Cerebellar nuclear complex (tissue), 1 donor: Measurements from ENCODE around the gene FILIP1.

Experiments
- DNase-seq, 2 experiments: peaks; one replicate each; lab custom pipeline; 2025; lab: John Stamatoyannopoulos, UW

The FILIP1 gene

DNA sequence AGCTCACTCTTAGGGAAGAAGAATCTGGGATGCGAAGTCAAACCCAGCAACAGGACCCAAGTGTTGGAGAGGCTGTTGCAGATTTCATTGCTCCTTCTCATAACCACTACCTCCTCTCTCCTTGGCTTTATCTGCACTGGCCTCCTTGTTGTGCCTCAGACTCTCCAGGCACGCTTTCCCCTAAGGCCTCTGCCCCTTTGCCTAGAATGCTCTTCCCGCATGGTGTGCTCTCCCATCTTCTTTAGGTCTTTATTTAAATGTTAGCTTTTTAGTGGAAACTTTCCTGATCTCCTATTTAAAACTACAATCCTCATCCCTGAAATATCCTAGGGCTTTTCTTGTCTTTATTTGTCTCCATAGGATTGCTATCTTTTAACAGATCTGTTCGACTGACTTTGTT lies 114.1 kb downstream of the FILIP1 start:
- no peak for DNase-seq

DNA sequence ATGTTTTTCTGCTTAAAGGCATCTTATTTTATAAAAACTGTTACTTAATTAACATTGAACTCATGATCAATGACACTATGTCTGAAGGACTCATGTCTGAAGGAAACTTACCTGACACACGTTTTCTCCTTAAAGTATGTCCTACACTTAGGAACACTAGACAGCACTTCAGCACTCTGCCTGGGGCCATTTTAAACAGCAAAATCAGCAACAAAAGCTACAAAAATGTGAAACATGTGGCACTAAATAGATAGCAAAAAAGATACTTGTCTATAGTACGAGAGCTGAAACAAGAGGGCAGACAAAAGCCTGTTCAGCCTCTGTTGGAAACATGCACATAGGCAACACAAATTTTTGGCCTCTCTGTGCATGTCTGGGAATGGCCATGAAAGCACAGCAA lies 115.5 kb downstream of the FILIP1 start:
- no peak for DNase-seq

DNA sequence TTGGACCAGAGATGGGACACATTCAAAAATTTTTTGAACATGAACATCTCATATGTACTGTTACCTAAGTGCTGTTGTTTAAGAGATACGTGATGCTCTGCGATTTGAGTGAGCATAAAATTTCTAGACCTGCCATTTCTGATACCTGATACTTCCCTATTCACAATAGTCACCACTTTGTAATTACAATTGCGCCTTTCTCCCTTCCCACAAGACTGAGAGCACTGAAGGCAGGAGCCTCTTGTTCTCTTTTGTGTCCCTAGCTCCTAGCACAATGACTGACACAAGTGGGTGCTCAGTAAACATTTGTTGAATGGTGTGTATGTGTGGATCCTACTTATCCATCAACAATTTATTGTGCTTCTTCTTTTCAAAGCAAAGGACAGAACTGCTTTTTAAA lies 116.2 kb downstream of the FILIP1 start:
- DNase-seq = no peak

DNA sequence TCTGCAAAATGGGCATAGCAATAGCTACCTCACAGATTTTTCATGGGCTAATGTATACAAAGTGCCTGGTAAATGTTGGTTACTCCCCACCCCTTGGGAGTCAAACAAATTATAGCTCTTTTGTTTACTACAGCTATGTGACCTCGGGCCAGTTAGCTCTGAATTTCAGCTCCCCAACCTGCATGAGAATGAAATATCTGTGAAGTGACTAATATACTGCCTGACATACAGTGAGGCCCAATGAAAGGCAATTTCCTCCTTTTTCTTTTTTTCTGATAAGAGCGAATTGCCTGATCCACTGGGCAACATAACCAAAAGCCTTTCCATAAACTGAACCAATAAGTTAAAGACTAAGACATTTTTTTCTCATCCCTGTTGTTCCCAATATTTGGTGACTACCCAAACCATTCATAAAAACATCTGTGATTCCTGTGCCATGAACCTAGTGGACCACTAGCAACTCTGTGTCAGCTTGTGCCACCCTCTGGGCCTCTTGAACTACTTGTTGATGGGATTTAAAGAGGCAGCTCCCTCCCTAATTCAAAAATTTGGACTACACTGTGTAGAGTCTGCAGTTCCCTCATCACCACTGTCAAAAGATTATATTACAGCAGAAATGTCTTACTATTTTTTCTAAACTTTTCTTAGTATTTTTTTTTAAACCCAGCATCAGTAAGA lies 117.1 kb downstream of the FILIP1 start:
- no peak for DNase-seq

DNA sequence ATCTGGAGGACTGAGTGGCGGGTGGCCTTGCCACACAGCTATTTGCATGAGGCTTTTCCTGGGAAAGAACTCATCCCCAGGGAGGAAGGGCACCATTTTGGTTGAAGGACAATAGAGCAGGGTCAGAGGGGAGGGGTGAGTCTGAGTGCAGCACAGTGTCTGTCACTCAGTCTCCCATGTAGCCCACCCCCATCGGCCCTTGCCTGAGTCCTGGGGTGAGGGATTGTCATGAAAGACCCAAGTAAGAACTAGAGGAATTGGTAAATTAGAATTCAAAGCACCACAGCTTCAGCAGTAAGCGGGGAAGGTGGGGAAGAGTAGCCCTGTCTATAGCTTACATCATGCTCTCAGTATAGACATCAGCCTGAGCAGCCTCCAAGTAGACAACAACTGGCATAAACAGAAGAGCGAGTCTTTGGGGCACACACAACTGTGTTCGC lies 118.6 kb downstream of the FILIP1 start:
- no peak for DNase-seq

DNA sequence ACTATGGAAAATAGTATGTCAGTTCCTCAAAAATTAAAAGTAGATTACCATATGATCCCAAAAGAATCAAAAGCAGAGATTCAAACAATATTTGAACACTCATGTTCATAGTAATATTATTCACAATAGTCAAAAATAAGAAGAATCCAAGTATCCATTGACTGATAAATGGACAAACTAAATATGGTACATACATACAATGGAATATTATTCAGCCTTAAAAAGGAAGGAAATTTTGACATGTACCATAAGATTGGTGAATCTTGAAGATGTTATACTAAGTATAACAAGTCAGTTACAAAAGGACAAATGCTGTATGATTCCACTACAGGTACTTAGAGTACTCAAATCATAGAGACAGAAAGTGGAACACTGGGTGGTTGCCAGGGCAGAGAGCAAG lies 120.7 kb downstream of the FILIP1 start:
- DNase-seq = no peak

DNA sequence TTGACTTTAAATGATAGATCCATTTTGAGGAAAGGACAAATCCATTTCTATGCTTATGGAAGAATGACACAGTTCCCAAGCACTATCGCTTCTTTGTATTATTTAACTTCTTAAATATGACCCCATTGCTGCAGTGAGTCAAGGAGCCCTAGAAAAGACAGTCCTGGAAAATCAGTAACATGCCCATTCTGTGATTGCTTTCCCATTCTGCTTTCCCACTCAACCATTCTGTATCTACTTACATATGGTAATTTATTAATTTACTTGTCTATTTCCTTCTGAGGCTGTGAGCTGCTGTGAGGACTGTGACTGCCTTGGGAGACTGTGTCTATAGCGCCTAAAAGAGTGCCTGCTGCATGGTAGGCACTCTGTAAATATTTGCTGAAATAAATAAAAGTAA lies 123.6 kb downstream of the FILIP1 start:
- no peak for DNase-seq

DNA sequence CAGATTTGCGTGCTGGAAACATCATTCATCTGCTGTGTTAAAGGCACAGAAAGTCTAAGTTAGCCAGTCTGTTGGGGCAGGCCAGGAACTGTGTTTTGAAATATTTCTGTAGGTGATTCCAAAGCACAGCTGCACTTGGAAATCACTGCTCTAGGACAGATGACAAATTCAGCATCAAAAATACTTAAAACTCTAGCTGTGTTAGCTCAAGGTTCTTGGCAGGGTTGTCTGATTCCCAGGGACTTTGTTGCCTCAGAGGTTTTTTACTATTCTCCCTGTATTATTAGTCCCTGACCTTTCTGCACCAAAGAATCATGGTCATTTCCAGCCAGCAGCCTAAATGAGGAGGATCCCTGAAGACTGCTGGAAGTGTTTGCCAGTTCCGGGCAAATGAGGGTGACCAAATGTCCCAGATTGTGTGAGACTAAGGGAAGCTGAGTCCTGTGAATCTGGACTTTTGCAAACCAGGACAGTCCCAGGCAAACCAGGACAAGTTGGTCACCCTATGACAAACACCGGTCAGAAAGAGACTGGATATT lies 124.7 kb downstream of the FILIP1 start:
- no peak for DNase-seq

DNA sequence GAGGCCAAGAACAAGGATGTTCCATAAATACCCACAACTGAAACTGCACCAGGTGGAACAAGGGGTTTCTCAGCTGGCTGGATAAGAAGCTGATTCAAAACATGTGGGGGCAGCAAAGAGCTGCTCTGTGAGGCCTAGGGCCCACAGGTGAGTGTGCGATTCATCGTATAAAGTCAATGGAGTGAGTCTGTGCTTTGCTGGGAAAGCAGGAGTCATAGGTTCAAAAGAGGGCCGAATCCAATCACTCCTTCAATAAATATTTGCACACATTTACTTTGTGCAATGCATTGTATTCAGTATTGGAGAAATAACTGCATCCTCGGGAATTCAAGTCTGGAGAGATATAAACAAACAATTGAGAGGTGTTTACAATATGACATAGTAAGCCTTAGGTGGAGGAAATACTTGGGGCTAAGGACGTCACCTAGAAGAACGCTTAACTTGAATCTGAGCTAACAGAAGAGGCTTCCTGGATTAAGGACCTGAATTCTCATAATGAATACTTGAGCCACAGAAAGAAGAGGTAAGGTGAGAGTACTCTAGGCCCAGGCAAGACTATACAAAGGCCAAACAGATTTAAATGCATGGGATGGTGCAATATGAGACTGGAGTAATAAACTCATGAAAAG lies 125.3 kb downstream of the FILIP1 start:
- DNase-seq = no peak

DNA sequence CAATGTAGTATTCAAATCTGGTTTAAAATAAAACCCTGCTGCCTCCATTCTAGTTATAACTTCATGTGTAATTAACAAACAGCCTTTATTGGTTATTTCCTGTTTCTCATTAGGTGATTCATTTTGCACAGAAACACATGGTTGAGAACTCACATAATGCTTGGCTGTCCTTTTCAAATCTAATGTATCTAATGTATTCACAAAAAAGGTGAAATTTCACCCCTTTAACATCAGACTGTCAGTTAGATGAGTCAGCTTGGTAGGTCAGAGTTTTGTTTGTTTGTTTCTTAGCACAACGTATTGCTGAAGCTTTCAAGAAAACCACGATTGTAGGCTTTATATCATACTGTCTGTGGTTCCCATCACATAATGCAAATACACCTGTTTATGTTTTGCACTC lies 130.3 kb downstream of the FILIP1 start:
- no peak for DNase-seq

DNA sequence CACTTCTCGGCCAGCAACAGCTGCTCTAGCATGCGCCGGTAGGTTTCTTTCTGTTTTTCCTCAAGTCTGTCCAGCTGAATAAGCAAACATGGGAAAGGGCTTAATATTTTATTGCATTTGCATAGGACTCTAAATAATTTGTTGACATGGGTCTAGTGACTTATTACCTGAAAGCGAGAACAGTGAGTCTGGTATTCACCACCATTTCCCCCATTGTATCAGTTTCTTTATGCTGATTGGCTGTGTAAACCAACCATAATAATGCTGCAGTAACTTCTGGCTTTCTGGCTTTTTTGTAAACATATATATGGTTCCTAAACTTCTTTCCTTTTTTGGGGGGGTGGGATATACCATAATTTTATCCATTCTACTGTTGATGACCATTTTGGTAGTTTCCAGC lies 140.0 kb downstream of the FILIP1 start:
- no peak for DNase-seq

DNA sequence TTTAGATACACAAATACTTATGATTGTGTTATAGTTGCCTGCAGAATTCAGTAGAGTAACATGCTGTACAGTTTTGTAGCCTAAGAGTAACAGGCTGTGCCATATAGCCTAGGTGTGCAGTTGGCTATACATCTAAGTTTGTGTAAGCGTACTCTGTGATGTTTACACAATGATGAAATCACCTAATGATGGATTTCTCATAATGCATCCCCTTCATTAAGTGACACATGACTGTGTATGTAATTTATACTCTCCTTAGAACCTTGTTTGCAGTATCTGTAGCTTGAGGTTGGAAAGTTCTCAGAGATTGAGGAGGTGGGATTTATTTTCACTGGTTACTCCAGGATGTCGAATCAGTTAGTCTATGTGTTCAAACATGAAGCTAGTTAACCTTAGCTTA lies 142.0 kb downstream of the FILIP1 start:
- DNase-seq = no peak

DNA sequence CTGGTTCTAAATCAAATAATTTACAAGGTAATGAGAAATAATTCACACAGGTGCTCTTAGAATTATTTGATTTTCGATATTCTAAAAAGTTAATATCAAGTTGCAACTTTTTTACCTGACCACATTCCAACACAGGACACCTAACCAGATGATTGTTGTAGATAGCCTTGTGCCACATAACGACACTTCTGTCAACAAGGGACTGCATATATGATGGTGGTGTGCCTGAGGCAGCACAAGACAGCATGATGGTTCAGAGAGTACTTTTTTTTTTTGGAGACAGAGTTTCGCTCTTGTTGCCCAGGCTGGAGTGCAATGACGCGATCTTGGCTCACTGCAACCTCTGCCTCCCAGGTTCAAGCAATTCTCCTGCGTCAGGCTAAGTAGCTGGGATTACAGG lies 142.8 kb downstream of the FILIP1 start:
- no peak for DNase-seq

DNA sequence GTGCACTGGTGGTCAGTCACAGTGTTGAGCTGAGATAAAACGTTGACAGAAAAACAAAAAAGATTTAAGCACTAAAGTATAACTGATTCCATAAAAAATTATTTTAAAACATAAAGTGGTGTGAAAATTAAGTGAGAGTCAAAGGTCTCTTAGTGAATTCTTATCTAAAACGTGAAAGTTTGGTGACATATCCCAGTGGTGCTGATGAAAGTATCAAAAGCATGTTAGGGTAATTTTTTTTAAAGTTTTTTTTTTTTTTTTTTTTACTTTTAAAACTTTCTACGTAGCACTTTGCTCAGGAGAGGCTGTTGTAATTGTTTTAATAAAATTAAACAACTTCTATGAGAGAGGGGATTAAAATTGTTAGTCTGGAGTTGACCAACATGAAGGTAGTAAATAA lies 143.4 kb downstream of the FILIP1 start:
- no peak for DNase-seq

DNA sequence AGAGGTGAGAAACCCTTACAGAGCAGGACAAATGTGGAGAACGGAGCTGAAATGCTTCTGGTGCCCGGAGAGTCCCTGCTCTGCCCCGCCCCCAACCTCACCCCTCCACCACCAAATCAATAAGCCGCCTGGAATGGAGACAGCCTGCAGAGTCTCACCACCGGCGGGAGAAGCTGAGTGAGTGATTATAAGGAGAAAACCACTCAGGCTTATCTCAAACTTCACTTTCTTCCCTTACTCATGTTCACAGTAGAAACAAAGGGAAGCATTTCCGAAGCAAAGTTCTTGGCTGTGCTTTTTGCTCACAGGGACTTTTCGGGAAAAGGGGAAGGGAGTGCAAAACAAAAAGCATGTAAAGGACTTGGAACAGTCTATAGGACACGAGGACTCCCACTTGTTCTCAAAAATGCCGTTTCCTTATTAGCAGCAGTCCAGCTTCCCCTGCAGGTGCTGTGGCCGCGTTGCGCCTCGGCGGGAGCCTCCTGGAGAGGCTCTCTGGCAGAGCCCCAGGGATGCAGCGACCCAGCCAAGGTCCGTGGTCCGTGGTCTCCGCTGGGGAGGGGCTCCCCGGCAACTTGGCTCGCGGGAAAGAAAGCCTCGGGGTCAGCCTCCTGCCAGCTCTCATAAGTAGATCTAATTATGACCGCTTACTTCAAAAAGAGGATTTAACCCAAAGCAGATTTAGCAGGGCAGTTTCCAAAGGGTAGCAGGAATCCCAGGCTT lies 144.2 kb downstream of the FILIP1 start:
- DNase-seq = no peak

DNA sequence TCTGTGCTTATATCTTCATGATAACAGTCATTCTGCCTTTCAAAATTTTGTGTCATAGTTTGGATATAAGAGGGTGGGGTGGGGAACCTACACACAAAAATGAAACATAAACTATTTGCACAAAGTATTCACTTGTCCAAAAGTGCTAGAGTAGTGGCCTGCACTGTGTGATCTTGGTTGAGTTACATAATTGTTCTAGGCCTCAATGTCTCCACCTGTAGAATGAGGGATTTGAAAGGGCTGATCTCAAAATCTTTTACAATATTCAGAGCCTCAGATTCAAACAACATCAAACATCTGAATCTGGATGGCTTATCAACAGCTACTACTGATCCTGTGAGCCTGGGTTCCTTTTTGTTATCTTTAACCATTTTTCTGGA lies 144.7 kb downstream of the FILIP1 start:
- DNase-seq = no peak

DNA sequence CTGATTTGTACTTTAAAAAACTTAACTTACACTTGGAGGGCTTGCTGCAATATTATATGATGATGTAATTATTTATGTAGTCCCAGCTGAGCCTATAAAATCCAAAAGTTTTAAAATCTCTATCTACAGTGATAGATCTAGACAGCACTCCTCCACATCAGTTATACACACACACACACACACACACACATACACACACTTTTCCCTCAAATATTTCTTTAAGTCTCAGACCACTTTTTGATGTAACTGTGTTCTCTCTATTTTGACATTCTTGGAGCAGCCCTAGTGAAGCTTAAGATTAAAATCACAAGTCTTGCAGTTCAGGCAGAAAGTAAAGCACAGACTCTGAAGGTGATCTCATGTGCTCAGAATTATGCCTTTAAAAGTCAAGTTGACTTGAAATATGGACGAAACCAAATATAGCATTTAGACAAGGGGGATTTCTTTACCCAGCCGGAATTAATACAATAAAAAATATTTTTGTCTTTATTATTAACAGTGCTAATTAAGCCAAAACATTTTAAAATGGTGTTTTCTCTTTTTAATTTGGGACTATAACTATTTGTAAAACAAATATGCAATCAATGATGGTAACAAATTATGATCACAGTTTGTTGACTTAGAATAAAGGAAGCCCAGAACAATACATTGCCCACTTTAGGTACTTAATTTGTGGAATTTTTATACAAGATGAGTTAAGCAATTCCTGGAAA lies 145.5 kb downstream of the FILIP1 start:
- DNase-seq = no peak

DNA sequence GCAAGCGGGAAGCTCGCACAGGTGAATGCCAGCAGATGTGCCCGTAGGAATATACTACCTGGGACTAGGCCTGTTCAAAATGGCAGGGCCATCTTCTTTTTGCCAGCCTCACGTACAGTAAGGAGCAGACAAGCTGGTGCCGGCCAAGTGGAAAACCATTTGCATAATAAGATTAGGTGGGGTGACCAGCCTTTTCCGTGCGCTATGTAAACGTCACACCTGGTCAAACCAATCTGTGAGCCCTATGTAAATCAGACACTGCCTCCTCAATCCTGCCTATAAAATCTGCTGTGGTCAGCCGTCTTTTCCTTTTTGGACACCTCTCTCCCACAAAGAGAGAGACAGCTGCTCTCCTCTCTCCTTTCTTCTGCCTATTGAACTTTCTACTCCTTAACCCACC lies 148.2 kb downstream of the FILIP1 start:
- DNase-seq = no peak

DNA sequence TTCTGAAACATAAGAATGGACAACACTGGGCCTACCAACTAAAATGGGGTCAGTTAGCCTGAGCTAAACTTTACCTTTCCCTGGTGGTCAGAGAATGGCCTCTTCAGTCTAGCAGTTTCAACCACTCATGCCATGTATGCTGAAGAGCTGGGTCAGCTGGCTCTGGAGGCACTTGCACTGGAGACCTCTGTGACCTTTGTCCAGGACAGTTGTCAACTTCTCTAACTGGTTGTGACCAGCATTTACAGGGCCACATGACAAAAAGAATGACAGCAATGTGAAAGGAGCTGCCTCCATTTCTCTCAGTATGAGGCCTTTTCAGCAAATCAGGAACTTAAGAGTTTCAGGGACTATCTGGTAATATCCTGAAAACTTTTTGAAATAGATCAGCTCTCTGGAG lies 149.1 kb downstream of the FILIP1 start:
- DNase-seq = no peak

DNA sequence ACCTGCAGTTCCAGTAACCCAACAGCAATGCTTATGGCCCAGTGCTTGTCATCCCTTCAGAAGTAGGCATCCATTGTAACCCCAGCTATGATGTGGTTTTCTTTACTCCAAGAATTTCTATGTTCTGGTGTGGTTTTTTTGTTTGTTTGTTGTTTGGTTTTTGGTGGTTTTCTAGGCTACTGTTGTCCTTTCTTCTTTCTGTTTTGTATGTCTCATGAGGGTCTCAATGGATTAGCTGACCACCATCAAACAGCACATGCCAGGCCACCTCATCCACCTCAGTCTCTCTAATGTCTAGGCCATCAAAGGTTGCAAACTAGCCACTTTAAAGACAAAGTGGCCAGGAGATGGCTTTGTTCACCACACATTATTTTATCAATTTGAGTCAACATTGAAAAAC lies 149.6 kb downstream of the FILIP1 start:
- DNase-seq = no peak

DNA sequence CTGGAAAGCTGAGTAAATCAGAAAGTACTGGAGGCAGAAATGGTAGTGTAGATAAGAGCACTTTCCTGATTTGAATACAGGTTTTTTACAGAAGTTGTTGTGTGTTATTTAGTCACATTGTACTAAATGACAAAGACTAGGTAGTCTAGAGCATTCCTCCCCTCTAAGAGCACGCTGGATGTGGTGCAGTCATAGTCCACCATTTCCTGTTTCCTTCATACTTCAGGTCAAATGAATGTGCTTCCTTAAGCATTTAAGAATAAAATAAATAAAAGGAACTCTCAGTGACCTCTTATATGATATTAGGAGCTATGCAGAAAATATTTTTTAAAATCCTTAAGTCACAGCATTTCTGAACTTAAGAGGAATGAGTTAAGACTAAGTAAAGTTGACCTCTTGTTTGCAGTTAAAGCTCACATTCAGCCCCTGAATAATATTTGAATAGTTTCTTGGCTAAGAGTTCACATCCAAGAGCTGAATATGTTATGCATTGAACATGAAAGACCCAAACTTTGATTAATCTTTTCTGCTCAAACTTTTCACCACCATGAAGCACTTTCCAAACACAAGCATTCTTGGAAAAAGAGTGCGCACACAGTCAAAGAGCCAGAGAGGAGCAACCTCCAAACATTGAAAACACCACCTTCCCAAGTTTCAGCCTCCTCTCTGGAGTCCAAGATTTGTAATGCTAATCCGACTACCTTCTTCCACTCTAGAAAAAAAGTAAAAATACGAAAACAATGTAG lies 155.6 kb downstream of the FILIP1 start:
- DNase-seq = no peak
